Hepatocyte (in vitro differentiated cells): ENCODE data around the gene ALOX15.

Experiments used
- CTCF ChIP-seq: fragments of 200-600 bp; sonication (generic); IDR thresholded peaks from 2 replicates; pipeline ENCODE4 v1.5.1; 2016; ENCODE audit warnings: antibody characterized with exemption, mild to moderate bottlenecking; ENCODE audit not compliant: poor library complexity
- EZH2 ChIP-seq: fragments of 200-600 bp; sonication (generic); IDR thresholded peaks from 2 replicates; pipeline ENCODE4 v1.6.1; 2016; ENCODE audit warnings: antibody characterized with exemption, mild to moderate bottlenecking, borderline replicate concordance
- EZH2phosphoT487 ChIP-seq: fragments of 200-600 bp; sonication (generic); IDR thresholded peaks from one replicate; pipeline ENCODE4 v1.6.1; 2018; ENCODE audit warnings: antibody characterized with exemption, mild to moderate bottlenecking, low read depth, moderate library complexity; ENCODE audit not compliant: unreplicated experiment, severe bottlenecking

GRCh38 chr17:4625181-4625617 lies 16.3 kb downstream of the ALOX15 start:
- TF ChIP-seq CTCF (no peak), EZH2 (no peak), EZH2phosphoT487 (no peak)
